ENCODE results near the gene P2RX2.

P2RX2 gene

DNA sequence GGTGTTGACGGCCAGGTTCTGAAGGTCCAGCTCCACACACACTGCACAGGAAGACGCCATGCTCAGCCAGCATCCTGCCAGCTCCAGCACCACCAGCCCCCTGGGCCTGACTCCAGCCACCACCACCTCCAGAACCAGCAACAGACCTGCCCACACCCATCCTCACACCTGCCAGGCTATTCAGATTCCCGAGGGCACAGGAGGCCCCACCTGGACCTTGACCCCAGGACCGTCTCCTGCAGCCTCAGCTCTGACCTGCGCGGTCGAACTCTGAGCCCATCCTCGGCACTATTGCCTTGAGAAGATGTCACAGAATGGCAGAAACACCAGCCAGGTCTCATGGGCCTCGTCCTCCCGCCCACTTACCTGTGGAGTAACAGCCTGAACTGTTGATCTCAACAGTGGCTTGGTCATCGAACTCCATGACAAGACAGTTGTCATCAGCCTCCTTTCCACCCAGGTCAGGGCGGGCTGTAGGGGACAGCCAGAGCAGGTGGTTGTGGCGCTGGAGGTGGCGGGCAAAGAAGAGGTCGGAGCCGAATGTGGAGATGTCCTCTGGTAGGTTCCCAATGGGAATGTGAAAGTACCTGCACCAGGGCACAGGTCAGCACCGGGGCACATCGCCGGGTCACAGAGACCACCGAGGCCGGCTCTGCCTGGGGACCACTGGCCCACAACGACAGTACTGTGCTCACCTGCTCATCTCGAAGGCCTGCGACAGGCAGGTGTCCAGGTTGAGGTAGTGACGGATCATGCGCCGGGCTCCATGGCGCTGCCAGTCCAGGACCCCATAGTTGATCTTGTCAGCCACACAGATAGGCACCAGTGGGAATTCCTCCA, 23.5 kb downstream of the P2RX2 start:
- DNase-seq: no peak

DNA sequence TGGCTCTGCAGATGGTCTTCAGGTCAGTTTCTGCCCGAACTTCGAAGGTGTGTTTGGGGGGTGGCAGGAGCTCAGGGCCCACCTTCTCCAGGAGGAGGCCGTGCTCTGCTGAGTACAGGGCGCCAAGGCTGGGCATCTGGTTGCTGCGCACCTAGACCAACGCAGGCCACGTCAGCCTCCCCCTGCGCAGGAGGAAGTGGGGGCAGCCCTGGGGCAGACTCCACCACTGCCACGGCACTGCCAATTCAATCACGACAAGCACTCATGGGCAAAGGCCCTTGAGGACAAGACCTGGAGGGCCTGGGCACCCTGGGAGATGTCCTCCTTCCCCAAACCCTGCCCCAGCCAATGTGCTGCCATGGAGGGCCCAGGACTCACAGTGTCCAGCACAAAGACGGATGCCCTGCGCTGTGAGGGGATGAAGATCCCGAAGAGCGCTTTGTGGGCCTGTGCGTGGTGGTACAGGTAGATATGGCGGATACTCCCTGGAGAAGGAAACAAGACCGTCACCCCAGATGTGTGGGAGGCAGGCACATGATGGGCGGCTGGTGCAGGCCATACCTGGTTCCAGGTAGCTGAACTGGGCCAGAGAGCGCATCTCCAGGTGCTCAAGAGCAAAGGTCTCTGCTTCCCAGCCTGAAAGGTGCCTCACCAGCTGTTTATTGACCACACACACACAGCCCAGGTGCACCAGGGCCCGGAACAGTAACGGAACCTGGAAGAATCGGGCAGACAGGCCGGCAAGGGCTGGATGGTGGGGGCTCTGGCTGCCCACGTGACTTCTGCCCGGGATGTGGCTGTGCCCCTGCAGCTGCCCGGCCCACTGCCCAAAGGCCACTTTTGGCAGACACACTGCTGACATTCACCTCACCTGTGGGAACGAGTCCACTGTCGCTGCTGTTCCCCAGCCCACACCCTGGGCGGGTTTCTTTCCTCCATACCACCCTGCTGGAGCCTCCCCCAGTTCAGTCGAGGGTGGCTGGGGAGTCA, 24.6 kb downstream of the P2RX2 start:
- no peak for DNase-seq

DNA sequence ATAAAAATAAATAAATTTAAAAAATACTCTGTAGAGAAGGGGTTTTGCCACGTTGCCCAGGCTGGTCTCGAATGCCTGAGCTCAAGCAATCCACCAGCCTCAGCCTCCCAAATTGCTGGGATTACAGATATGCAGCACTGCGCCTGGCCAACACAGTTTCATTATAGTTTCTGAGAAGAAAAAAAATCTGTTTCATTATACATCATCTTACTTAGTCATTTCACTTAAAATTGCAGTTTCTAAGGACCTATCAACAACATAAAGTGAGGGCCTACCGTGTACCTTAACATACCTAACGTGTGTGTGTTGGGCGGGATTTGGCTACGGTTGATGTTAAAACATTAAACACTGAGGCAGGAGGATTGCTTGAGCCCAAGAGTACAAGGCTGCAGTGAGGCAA, 28.3 kb downstream of the P2RX2 start:
- no peak for DNase-seq

DNA sequence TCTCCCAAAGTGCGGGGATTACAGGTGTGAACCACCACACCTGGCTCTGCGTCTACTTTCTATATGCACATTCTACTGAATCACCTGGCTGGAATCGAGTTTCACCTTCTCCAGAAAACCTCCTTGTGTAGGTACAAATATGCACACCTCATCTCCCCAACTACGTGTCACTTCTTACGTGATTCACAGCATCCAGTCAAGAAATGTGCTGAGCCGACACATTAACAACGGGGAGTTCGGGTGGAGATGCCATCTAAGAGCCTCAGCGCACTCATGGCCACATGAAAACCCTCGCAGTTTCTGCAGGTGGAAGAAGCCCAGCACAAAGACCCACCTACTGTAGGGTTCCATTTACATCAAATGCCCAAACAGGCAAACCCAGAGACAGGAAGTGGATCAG, 29.3 kb downstream of the P2RX2 start:
- no peak for DNase-seq

DNA sequence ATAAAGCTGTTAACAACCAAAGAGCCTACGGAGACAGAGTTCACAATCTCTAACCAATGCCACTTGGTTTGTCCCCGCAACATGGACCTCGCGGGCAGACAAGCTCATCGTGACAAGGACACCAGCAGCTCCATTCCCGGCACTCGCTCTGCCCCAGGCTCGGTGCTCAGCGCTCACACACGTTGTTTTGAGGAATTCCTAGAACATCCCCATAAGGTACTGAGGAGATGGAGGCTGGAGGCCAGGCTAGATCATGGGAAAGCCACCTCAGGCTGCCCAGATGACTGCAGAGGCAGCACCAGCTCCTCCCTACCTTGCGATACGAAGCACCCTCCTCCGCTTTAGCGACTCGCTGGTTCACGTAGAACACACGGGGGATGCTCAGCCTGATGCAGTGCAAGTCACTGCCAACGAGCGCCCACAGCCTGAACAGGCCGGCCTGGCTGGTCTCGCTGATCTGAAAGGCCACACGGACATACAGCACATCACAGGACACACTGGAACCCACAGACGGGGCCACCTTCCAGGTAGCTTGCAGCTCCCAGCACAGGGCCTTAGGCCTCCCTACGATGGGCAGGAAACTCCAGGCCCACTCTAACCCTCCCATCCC, 30.1 kb downstream of the P2RX2 start:
- DNase-seq: no peak

DNA sequence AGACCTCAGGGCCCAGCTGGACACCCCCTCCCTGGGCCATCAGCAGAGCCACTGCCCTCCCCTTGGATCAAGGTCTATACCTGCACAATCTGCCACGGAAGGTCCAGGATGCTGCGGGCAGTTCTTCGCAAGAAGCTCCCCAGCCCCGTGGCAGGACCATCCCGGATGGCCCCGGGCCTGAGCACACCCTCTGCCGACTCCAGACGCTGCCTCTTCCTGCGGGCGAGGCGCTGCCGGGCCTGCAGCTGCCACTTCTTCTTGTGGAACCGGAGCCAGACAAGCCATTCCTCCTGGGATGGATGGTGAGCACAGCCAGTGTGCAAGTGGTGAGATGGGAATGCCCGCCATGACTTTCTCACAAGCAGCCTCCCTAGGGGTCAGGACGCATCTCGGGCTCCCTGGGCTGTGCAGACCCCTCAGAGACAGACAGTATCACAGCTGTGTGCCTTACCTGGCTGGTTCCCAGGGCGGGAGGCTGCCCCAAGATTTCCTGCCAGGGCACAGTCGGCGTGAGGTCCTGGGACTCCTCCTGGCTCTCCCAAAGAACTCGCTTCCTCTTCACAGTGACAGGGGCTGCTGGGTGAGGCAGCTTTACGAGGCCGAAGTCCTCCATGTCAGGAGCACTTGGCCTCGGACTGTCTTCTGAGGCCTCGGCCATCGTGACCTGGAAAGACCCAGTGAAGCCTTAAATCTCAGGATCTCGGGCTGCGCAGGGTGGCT, 30.8 kb downstream of the P2RX2 start:
- DNase-seq: no peak

DNA sequence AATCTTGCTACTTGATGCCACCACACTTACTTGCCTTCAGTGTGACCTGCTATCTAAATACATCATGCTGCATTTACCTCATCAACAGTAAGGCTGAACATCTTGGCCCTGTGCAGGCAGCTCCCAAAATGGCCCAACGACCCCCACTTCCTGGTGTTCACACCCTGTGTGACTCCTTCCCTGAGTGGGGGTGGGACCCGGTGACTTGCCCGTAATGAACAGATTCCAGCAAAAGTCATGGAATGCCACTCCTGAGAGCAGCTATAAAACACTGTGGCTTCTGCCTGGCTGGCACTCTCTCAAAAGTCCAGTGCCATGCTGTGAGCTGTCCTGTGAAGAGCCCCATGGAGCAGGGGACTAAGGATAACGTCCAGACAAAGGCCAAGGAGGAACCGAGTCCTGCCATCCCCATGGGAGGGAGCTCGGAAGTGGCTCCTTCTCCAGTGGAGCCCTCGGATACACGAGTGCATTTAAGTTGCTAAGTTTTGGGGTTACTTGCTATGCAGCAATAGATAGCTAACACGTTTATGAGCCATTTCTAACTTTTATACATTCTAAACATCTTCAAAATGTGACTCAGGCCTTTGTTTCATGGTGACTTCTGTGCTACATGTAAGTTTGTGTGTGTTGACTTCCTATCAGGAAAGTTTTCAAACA, 33.0 kb downstream of the P2RX2 start:
- no peak for DNase-seq

DNA sequence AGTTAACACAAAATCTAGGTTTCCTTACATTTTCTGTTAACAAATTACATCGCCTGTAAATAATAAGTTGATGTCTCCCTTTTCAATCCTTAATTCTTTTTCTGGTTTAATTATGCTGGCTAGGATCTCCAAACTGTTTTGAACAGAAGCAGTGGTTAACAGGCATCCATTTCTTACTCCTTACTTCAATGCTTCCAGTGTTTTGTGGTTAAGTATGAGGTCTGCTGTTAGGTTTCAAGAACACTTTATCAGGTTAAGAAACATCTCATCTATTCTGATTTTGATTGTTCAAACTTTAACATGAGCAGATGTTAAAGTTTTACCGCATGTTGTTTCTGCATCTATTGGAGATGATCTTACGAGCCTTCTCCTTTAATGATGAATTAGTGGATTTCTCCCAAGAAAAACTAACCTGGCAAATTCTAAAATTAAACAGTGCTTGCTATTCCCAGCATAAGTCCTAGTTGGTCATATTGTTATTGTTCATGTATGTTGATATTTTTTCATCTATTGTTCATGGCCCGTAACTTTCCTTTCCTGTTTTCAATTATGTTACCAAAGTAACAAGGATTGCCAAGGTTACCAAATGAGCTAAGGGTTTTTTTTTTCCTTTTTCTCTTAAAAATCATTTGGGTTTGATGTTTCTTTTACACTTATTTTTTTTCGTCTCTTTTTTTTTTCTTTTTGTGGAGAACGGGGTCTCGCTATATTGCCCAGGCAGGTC, 35.2 kb downstream of the P2RX2 start:
- no peak for DNase-seq

DNA sequence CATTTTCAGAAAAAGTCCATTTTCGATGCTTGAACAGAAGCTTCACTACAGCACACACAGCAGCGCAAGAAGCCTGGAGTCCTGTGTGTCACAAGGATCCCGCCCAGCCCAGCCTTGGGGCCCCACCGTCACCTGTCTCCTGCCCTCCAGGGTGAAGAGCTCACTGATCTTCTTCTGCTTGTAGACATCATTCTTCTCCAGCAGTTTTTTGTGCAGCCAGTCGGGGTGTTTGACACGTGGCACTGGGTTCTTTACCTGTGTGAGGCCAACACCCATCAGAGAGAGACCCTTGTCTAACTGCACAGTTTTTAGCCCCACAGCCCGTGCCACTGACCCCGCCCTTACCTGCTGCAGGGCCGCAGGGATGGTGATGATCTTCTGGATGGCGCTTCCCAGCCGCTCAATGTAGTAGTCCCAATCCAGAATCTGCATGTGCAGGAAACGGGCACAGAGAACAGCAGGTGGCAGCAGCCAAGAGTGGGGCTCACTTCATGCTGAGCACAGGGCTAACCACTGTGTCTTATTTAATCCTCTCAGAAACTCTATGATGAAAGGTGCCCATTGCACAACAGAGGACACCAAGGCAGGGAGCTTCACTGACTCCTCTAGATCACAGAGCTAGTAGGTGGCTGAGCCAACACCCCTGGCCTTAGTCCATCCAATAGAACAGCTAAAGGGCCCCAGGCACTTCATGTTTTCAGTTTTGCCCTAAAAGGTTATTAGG, 38.6 kb downstream of the P2RX2 start:
- DNase-seq: no peak

DNA sequence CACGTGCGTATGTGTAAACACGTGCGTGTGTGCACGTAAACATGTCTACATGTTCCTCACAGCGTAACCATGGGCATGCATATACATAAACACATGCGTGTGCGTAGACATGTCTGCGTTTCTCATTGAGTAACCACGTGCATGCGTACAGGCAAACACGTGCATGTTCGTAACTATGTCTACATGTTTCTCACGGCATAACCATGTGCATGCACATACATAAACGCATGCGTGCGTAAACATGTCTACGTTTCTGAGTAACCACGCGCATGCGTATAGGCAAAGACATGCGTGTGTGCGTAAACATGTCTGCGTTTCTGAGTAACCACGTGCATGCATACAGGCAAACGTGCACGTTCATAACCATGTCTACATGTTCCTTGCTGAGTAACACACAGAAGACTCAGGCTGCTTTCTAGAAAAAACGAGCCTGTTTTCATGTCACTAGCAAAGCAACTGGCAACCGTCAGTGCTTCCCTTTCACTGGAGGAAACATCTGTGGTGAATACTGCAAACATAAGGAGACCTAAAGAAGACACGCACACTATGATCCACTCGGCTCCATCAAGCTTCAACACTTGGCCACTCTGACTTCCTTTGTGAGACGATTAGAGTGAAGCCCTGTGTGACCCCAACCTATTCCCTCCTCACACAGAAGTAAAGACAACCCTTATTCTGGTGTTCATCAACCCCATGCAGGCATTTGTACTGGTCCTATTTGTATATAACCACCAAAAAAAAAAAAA, 39.7 kb downstream of the P2RX2 start:
- no peak for DNase-seq

DNA sequence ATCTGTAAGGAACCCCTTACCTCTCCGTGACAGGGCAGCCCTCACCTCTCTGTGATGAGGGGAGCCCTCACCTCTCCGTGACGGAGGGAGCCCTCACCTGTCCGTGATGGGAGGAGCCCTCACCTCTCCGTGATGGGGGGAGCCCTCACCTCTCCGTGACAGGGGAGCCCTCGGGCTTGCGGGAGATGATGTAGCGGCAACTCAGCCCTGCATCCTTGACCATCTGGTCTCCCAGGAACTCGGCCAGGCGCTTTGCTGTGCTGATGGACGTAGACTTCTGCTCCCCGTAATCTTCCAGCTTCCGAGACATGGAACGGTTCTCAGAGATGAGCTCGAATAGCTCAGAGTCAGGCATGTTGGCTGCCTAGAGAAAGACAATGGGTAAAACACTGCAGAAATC, 40.6 kb downstream of the P2RX2 start:
- DNase-seq: no peak

DNA sequence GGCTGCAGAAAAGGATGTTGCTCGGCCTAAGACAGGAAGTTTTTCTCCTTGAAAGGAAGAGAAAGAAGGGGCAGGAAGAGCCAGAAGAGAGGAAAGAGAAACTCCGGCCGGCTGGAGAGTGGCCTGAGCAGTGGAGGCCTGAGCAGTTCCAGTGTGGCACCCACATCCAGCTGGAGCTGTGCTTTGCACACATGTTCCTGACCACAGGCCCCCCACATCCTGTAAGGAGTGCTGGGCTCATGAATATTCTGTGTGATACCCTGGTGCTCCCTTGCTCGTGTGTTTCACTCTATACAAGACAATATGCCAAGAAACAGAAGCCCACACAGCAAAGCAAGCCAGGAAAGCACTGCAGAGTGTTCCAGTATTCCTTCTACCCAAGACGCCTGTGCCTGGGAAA, 41.5 kb downstream of the P2RX2 start:
- no peak for DNase-seq

DNA sequence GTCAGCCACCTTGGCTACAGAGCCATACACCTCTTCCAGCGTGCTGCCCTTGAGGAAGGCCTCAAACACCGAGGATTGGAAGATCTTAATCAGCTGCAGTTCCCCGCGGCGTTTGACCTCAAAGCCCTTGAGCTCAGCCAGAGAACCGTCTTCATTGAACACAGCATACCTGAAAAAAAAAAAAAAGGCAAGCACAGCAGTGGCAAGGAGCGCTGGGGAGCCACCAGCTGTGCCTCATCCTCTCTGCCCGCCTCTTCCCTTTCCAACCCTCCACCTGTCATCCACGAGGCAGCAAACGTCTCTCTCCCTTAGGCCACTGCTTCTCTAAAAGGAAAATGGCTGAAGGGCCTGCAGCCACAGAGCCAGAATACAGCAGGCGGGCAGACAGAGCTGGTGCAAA, 42.4 kb downstream of the P2RX2 start:
- DNase-seq: no peak

DNA sequence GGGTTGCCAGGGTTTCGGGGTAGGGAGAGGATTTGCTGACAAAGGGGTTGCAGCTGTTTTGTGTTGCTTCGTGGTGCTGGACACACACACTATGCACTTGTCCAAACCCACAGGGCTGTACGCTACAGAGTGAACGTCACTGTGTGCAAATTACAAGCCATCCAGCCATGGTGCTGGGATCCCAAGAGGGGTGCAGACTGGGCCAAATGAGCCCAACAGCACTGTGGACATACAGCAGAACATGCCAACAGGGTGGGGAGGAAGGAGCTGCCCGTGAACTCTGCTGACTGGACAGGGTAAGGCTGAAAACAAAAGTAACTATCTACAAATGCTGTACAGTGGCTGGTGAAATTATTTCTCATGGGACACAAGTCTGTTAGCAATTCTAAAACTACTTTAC, 43.4 kb downstream of the P2RX2 start:
- no peak for DNase-seq

DNA sequence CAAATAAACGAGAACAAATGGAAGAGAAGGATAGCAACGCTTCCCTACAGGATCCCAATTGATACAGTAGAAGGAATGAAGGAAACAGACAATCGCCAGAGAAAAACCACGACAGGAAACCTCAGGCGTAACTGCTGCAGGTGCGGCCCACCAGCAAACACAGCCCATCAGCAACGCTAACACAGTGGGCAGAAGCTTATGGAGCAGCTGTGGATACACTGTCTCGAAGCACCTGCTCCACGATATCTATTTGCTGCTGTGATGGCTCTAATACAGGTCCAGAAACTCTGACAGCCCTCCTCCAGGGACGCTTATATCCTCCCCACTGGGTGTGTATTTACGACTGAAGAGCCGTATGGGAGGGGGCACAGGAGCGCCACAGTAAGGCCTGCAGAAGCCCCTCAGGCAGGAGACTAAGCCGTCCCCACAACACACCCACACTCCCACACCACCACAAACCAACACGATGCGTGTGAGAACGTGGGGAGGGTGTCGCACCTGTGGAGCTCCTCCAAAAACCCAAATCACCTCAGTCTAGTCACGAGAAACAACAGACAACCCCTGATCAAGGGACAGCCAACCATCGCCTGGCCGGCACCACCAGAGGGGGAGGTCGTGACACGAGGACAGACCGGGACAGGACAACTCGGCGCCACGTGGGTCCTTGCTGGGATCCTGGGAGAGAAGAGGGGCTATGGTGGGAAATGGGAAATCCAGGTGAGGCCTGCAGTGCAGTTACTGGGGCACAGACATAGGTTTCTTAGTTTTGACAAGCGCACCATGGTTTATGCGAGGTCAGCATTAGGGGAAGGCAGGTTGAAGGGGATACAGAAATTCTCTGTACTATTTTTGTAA, 44.6 kb downstream of the P2RX2 start:
- no peak for DNase-seq

DNA sequence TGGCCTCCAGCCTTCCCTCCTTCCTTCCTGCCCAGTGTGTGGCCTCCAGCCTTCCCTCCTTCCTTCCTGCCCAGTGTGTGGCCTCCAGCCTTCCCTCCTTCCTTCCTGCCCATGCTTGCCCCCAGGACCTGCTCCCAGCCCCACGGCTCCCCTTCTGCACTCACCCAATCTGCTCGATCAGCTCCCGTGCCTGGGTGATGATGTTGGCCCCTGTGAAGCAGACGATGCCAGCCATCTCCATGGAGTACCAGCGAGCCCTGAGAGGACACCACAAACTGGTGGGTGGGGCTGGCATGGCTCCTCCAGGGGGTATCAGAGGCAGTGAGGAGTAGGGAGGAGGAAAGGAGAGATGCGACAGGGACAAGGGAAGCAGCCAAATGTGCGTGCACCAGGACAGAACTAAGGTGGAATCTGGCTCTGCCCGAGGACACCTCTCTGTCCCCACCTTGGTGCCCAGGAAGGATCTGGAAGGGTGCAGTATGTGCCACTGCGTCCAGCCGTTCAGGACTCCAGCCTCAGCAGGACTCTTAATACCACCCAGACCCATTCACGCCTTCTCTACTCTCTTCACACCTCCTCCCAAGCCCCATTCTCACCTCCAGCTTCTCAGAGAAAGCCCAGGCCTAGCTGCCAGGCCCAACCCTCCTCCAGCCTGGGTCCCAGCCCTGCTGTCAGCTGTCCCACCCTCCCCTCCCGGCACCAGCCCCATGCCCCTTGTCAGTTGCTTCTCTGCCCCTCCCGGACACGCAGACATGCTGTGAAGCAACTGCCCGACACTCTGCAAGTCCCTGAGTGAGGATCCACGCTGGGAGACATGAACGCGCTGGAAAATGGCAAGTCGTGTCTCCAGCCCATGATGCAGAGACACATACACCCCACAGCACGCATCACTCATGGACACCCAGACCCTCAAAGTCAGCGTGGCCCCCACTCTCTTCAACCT, 45.9 kb downstream of the P2RX2 start:
- DNase-seq: no peak

DNA sequence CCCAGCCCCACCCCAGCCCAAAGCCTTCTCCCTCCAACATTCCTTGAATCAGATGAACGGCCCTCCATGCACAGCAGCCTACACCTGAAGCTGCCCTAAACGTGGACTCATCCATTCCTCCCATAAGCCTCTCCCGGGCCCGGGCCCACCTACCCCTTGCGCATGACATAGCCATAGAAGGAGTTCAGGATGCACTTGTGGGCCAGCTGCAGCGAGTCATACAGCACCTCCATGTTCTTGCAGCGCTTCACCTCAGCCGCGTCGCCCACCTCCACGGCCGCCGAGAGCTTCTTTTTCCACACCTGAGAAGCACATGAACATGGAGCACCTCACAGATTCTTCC, 46.5 kb downstream of the P2RX2 start:
- no peak for DNase-seq

DNA sequence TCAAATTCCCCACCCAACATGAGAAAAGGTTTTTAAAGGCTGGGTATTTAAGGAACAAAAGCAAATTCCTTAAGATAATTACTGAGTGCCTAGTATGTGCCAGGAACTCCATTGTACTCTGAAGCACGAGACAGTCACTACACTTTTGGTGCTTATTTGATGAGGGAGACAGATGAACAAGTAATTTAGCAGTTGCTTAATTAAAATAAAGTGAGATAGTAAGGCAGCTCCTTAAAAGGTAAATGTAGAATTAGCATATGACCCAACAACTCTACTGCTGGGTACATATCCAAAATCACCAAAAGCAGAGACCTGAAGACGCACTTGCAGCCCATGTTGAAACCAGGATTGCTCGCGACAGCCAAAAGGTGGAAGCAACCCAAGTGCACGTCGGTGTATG, 47.2 kb downstream of the P2RX2 start:
- DNase-seq: no peak
